Measurements from ENCODE around the gene FAM149B1.

FAM149B1 gene

DNA sequence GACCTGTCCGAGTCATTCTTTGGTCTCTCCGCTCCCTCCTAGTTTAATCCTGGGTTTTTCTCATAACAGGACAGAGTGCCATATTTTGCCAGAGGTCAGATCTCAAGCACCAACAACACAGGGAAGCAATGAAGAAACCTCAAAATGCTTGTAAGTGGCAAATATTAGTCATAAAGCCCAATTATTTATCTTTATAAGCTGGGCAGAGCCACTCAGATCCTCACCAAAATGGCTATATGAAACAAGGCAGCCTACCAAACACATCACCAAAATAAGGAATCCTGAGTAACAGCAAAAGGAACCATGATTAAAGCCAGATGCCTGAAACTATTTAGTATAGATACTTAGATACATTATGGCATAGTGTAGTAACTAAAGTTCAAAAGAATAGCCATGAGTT is 4.8 kb upstream of the FAM149B1 start:
- Histone ChIP-seq H3K4me1 (ENCODE audit: control insufficient read depth, insufficient read depth, low read depth, low read length) (no peaks in the 10 kb centered on the region), H3K36me3 (ENCODE audit: control insufficient read depth in 1 of 2, insufficient read depth in 2 of 2, low read depth in 1 of 2, low read length in 2 of 2) (peaks cover 7 to 45% of the 10 kb centered on the region in 2 experiments), H3K27ac (ENCODE audit: low read length, poor library complexity, severe bottlenecking) (no peak overlapping the region), H3K18ac (ENCODE audit: low read depth in 1 of 2, low read length in 2 of 2) (no peak overlapping the region), H2BK12ac (ENCODE audit: low read length in 2 of 2) (no peak overlapping the region), H3K4me2 (ENCODE audit: low read length, poor library complexity, severe bottlenecking) (no peak overlapping the region), H3K14ac (ENCODE audit: low read length in 2 of 2) (no peak overlapping the region), H3K4ac (ENCODE audit: low read depth in 1 of 2, low read length in 2 of 2) (no peak overlapping the region), H3K4me3 (ENCODE audit: insufficient read depth in 1 of 2, low read depth in 1 of 2, low read length in 2 of 2) (peak overlapping the region in 1 of 2 experiments; percentile 25), H3K23ac (ENCODE audit: low read length in 2 of 2) (no peak overlapping the region), H3K9ac (ENCODE audit: low read length) (peak overlapping the region; percentile 78), H3K9me3 (ENCODE audit: control insufficient read depth, low read length) (peaks cover 8% of the 10 kb centered on the region), H4K91ac (ENCODE audit: low read length) (no peak overlapping the region), H2AK5ac (ENCODE audit: low read length, severe bottlenecking) (no peak overlapping the region), H3K79me1 (replicated peaks; ENCODE audit: low read length, poor library complexity, severe bottlenecking) (peaks cover 11% of the 10 kb centered on the region), H4K8ac (ENCODE audit: low read length) (no peak overlapping the region), H2AFZ (ENCODE audit: low read depth, low read length) (no peak overlapping the region), H3K27me3 (ENCODE audit: control insufficient read depth in 1 of 2, insufficient read depth in 1 of 2, low read length in 2 of 2) (no peaks in the 10 kb centered on the region), H2BK15ac (ENCODE audit: low read depth, poor library complexity, severe bottlenecking) (no peak overlapping the region), H2BK5ac (ENCODE audit: low read depth, low read length, poor library complexity, severe bottlenecking) (no peak overlapping the region), H2BK120ac (ENCODE audit: low read depth, low read length) (no peak overlapping the region)
- no peak for DNase-seq
- 100% methylated on average over 2 of the region's 2 CpGs for WGBS

DNA sequence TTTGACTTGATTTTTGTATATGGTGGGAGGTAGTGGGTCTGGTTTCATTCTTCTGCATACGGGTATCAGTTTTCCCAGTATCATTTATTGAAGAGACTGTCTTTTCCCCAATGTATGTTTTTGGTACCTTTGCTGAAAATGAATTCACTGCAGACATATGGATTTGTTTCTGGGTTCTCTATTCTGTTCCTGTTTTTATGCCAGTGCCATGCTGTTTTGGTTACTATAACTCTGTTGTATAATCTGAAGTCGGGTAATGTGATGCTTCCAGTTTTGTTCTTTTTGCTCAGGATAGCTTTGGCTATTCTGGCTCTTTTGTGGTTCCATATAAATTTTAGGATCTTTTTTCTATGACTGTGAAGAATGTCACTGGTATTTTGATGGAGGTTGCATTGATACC is 947 bp upstream of the FAM149B1 start:
- Histone ChIP-seq H3K9ac (ENCODE audit: low read length) (peak overlapping the region; percentile 100), H2BK15ac (ENCODE audit: low read depth, poor library complexity, severe bottlenecking) (no peak overlapping the region), H3K23ac (ENCODE audit: low read length in 2 of 2) (no peak overlapping the region), H3K27me3 (ENCODE audit: control insufficient read depth in 1 of 2, insufficient read depth in 1 of 2, low read length in 2 of 2) (no peaks in the 10 kb centered on the region), H3K4me3 (ENCODE audit: insufficient read depth in 1 of 2, low read depth in 1 of 2, low read length in 2 of 2) (peak overlapping the region in 1 of 2 experiments; percentile 99), H2BK5ac (ENCODE audit: low read depth, low read length, poor library complexity, severe bottlenecking) (no peak overlapping the region), H2AK5ac (ENCODE audit: low read length, severe bottlenecking) (no peak overlapping the region), H3K14ac (ENCODE audit: low read length in 2 of 2) (no peak overlapping the region), H3K4me2 (ENCODE audit: low read length, poor library complexity, severe bottlenecking) (no peak overlapping the region), H2AFZ (ENCODE audit: low read depth, low read length) (no peak overlapping the region), H4K91ac (ENCODE audit: low read length) (no peak overlapping the region), H3K27ac (ENCODE audit: low read length, poor library complexity, severe bottlenecking) (no peak overlapping the region), H3K9me3 (ENCODE audit: control insufficient read depth, low read length) (peaks cover 2% of the 10 kb centered on the region), H2BK120ac (ENCODE audit: low read depth, low read length) (no peak overlapping the region), H2BK12ac (ENCODE audit: low read length in 2 of 2) (no peak overlapping the region), H3K36me3 (ENCODE audit: control insufficient read depth in 1 of 2, insufficient read depth in 2 of 2, low read depth in 1 of 2, low read length in 2 of 2) (peaks cover 4 to 25% of the 10 kb centered on the region in 2 experiments), H4K8ac (ENCODE audit: low read length) (no peak overlapping the region), H3K4me1 (ENCODE audit: control insufficient read depth, insufficient read depth, low read depth, low read length) (peaks cover 1% of the 10 kb centered on the region), H3K4ac (ENCODE audit: low read depth in 1 of 2, low read length in 2 of 2) (no peak overlapping the region), H3K79me1 (replicated peaks; ENCODE audit: low read length, poor library complexity, severe bottlenecking) (peaks cover 9% of the 10 kb centered on the region), H3K18ac (ENCODE audit: low read depth in 1 of 2, low read length in 2 of 2) (no peak overlapping the region)
- 97% methylated on average over 2 of the region's 2 CpGs for WGBS
- no peak for DNase-seq

DNA sequence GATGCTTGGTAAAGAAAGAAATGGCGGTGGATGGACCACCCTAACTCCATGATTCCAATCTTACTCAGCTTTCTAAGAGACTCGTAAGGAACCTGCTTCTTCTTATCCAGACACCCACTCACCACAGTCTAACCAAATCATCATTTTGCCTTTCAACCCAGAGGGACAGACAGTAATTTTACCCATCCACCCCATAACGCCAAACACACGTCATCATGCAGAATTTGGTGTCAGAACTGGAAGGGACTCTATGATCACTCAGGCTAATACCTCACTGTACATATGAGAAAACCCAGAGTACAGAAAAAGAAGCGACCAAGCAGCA is 499 bp upstream of the FAM149B1 start:
- Histone ChIP-seq H3K4me1 (ENCODE audit: control insufficient read depth, insufficient read depth, low read depth, low read length) (peaks cover 1% of the 10 kb centered on the region), H3K27me3 (ENCODE audit: control insufficient read depth in 1 of 2, insufficient read depth in 1 of 2, low read length in 2 of 2) (no peaks in the 10 kb centered on the region), H2BK120ac (ENCODE audit: low read depth, low read length) (no peak overlapping the region), H3K14ac (ENCODE audit: low read length in 2 of 2) (peak overlapping the region in 1 of 2 experiments; percentile 77), H3K27ac (ENCODE audit: low read length, poor library complexity, severe bottlenecking) (peak overlapping the region; percentile 95), H2AK5ac (ENCODE audit: low read length, severe bottlenecking) (peak overlapping the region; percentile 57), H2BK15ac (ENCODE audit: low read depth, poor library complexity, severe bottlenecking) (no peak overlapping the region), H2BK5ac (ENCODE audit: low read depth, low read length, poor library complexity, severe bottlenecking) (peak overlapping the region; percentile 22), H3K9ac (ENCODE audit: low read length) (peak overlapping the region; percentile 100), H3K79me1 (replicated peaks; ENCODE audit: low read length, poor library complexity, severe bottlenecking) (peaks cover 9% of the 10 kb centered on the region), H3K23ac (ENCODE audit: low read length in 2 of 2) (no peak overlapping the region), H2AFZ (ENCODE audit: low read depth, low read length) (no peak overlapping the region), H3K4me2 (ENCODE audit: low read length, poor library complexity, severe bottlenecking) (peak overlapping the region; percentile 66), H3K4me3 (ENCODE audit: insufficient read depth in 1 of 2, low read depth in 1 of 2, low read length in 2 of 2) (peak overlapping the region; percentile 83 to 99), H2BK12ac (ENCODE audit: low read length in 2 of 2) (no peak overlapping the region), H4K8ac (ENCODE audit: low read length) (peak overlapping the region; percentile 97), H3K36me3 (ENCODE audit: control insufficient read depth in 1 of 2, insufficient read depth in 2 of 2, low read depth in 1 of 2, low read length in 2 of 2) (peaks cover 4 to 25% of the 10 kb centered on the region in 2 experiments), H3K9me3 (ENCODE audit: control insufficient read depth, low read length) (no peaks in the 10 kb centered on the region), H3K18ac (ENCODE audit: low read depth in 1 of 2, low read length in 2 of 2) (no peak overlapping the region), H3K4ac (ENCODE audit: low read depth in 1 of 2, low read length in 2 of 2) (peak overlapping the region; percentile 20 to 75), H4K91ac (ENCODE audit: low read length) (no peak overlapping the region)
- WGBS: 14% methylated on average over 5 of the region's 5 CpGs
- no peak for DNase-seq

DNA sequence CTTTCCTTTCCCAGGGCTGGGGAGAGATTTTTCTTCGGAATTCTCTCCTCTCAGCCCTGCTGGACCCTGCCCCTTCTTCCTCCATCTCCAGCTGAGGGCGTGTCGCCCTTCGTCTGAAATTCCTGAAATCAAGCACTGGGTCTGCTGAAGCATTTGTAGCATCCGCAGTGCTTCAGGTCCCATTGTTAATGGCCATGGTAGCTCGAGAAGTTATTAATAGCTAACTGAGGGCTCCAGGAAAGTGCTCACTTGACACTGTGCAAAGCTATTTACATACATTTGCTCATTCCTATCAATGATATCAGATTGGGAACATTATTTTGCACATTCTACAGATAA is 515 bp downstream of the FAM149B1 start:
- peaks cover 1% of the 10 kb centered on the region for H3K4me1 ChIP-seq (ENCODE audit: control insufficient read depth, insufficient read depth, low read depth, low read length)
- H2AK5ac ChIP-seq (ENCODE audit: low read length, severe bottlenecking): no peak overlapping the region
- H3K18ac ChIP-seq (ENCODE audit: low read depth in 1 of 2, low read length in 2 of 2): peak overlapping the region; percentile 91 to 98
- H3K14ac ChIP-seq (ENCODE audit: low read length in 2 of 2): no peak overlapping the region
- peak overlapping the region; percentile 88 for H3K4ac ChIP-seq (ENCODE audit: low read depth in 1 of 2, low read length in 2 of 2)
- no peaks in the 10 kb centered on the region for H3K27me3 ChIP-seq (ENCODE audit: control insufficient read depth in 1 of 2, insufficient read depth in 1 of 2, low read length in 2 of 2)
- H2BK12ac ChIP-seq (ENCODE audit: low read length in 2 of 2): no peak overlapping the region
- 3% methylated on average over 5 of the region's 6 CpGs for WGBS
- H4K91ac ChIP-seq (ENCODE audit: low read length): peak overlapping the region; percentile 66
- peak overlapping the region; percentile 86 for H2BK120ac ChIP-seq (ENCODE audit: low read depth, low read length)
- no peaks in the 10 kb centered on the region for H3K9me3 ChIP-seq (ENCODE audit: control insufficient read depth, low read length)
- peak overlapping the region; percentile 100 for H3K9ac ChIP-seq (ENCODE audit: low read length)
- H3K36me3 ChIP-seq (ENCODE audit: control insufficient read depth in 1 of 2, insufficient read depth in 2 of 2, low read depth in 1 of 2, low read length in 2 of 2): peaks cover 0 to 17% of the 10 kb centered on the region in 2 experiments
- H4K8ac ChIP-seq (ENCODE audit: low read length): peak overlapping the region; percentile 98
- peak overlapping the region; percentile 83 to 99 for H3K4me3 ChIP-seq (ENCODE audit: insufficient read depth in 1 of 2, low read depth in 1 of 2, low read length in 2 of 2)
- no peak overlapping the region for H3K23ac ChIP-seq (ENCODE audit: low read length in 2 of 2)
- peak overlapping the region; percentile 73 for H2AFZ ChIP-seq (ENCODE audit: low read depth, low read length)
- H3K79me1 ChIP-seq (replicated peaks; ENCODE audit: low read length, poor library complexity, severe bottlenecking): peaks cover 7% of the 10 kb centered on the region
- peak overlapping the region; percentile 88 for H3K27ac ChIP-seq (ENCODE audit: low read length, poor library complexity, severe bottlenecking)
- no peak overlapping the region for H2BK5ac ChIP-seq (ENCODE audit: low read depth, low read length, poor library complexity, severe bottlenecking)
- DNase-seq: no peak
- H2BK15ac ChIP-seq (ENCODE audit: low read depth, poor library complexity, severe bottlenecking): no peak overlapping the region
- peak overlapping the region; percentile 50 for H3K4me2 ChIP-seq (ENCODE audit: low read length, poor library complexity, severe bottlenecking)

Data from mesenchymal stem cell (in vitro differentiated cells and primary cell).